ENCODE results near the gene ENTPD7. TPM values are rescaled to one million over a fixed set of nuclear protein-coding genes. Genes with fewer than 3 reads are reported as not detected.
"Not testable (repeated sequence)": the region's sequence is repeated elsewhere in the genome, so short reads cannot be mapped to it uniquely, and the experiment has no call there.

ENTPD7 gene
- total RNA-seq, 2 donors from 2014 or later = 2.6 to 3.1 TPM

GRCh38 chr10:99625124-99625523 is 34.2 kb upstream of the ENTPD7 start:
- not testable (repeated sequence) for DNase-seq; H3K27ac Mint-ChIP-seq; H3K9me3 ChIP-seq (ENCODE audit: control insufficient read depth, low read length, poor library complexity, severe bottlenecking); ATAC-seq; H3K36me3 Mint-ChIP-seq (ENCODE audit: low read depth); H3K4me3 Mint-ChIP-seq
- Mint-ChIP-seq H3K4me1 (peaks cover 17% of the 10 kb centered on the region), H3K27me3 (peaks cover 10% of the 10 kb centered on the region)

- DNase-seq (no peak), ATAC-seq (no peak)
- Mint-ChIP-seq H3K4me3 (no peak overlapping the region), H3K4me1 (peaks cover 1% of the 10 kb centered on the region), H3K27ac (no peak overlapping the region), H3K27me3 (peaks cover 37% of the 10 kb centered on the region), H3K36me3 (ENCODE audit: low read depth) (no peaks in the 10 kb centered on the region)
- H3K9me3 ChIP-seq (ENCODE audit: control insufficient read depth, low read length, poor library complexity, severe bottlenecking) = no peaks in the 10 kb centered on the region
Measured at GRCh38 chr10:99628923-99629624, 30.2 kb upstream of the ENTPD7 start.

- peaks cover 40% of the 10 kb centered on the region for H3K27me3 Mint-ChIP-seq
Measured at GRCh38 chr10:99629625-99629978, 29.7 kb upstream of the ENTPD7 start.

GRCh38 chr10:99630433-99630832 is 28.9 kb upstream of the ENTPD7 start:
- Mint-ChIP-seq H3K27me3 (peaks cover 40% of the 10 kb centered on the region), H3K36me3 (ENCODE audit: low read depth) (no peaks in the 10 kb centered on the region), H3K4me3 (no peak overlapping the region), H3K27ac (no peak overlapping the region), H3K4me1 (no peaks in the 10 kb centered on the region)
- ATAC-seq (no peak), DNase-seq (no peak)
- H3K9me3 ChIP-seq (ENCODE audit: control insufficient read depth, low read length, poor library complexity, severe bottlenecking) = no peaks in the 10 kb centered on the region

More at GRCh38 chr10:99629625-99629978, 29.7 kb upstream of the ENTPD7 start:
- Mint-ChIP-seq H3K36me3 (ENCODE audit: low read depth) (no peaks in the 10 kb centered on the region), H3K4me1 (no peaks in the 10 kb centered on the region), H3K27ac (no peak overlapping the region), H3K4me3 (no peak overlapping the region)
- DNase-seq = no peak
- H3K9me3 ChIP-seq (ENCODE audit: control insufficient read depth, low read length, poor library complexity, severe bottlenecking) = no peaks in the 10 kb centered on the region
- ATAC-seq = no peak

- Mint-ChIP-seq H3K4me3 (no peak overlapping the region), H3K27me3 (peaks cover 40% of the 10 kb centered on the region), H3K36me3 (ENCODE audit: low read depth) (no peaks in the 10 kb centered on the region), H3K27ac (no peak overlapping the region), H3K4me1 (no peaks in the 10 kb centered on the region)
- H3K9me3 ChIP-seq (ENCODE audit: control insufficient read depth, low read length, poor library complexity, severe bottlenecking) = no peaks in the 10 kb centered on the region
- no peak for DNase-seq
- no peak for ATAC-seq
Measured at GRCh38 chr10:99630991-99631390, 28.3 kb upstream of the ENTPD7 start.

GRCh38 chr10:99631496-99631895 is 27.8 kb upstream of the ENTPD7 start:
- Mint-ChIP-seq H3K4me1 (no peaks in the 10 kb centered on the region), H3K4me3 (no peak overlapping the region), H3K27me3 (peaks cover 44% of the 10 kb centered on the region), H3K27ac (no peak overlapping the region), H3K36me3 (ENCODE audit: low read depth) (no peaks in the 10 kb centered on the region)
- ATAC-seq = no peak
- H3K9me3 ChIP-seq (ENCODE audit: control insufficient read depth, low read length, poor library complexity, severe bottlenecking) = no peaks in the 10 kb centered on the region
- DNase-seq = no peak

- no peak overlapping the region for H3K27ac Mint-ChIP-seq
- H3K4me3 Mint-ChIP-seq = no peak overlapping the region
- DNase-seq (no peak), ATAC-seq (no peak)
- H3K9me3 ChIP-seq (ENCODE audit: control insufficient read depth, low read length, poor library complexity, severe bottlenecking) = no peaks in the 10 kb centered on the region
- no peaks in the 10 kb centered on the region for H3K36me3 Mint-ChIP-seq (ENCODE audit: low read depth)
- H3K4me1 Mint-ChIP-seq = no peaks in the 10 kb centered on the region
- H3K27me3 Mint-ChIP-seq = peaks cover 64% of the 10 kb centered on the region
Measured at GRCh38 chr10:99633832-99634231, 25.5 kb upstream of the ENTPD7 start.

GRCh38 chr10:99647601-99648151 is 11.6 kb upstream of the ENTPD7 start:
- Mint-ChIP-seq H3K27me3 (peaks cover 54% of the 10 kb centered on the region), H3K36me3 (ENCODE audit: low read depth) (peaks cover 8% of the 10 kb centered on the region), H3K4me3 (no peak overlapping the region), H3K4me1 (peaks cover 4% of the 10 kb centered on the region), H3K27ac (no peak overlapping the region)
- DNase-seq = no peak
- H3K9me3 ChIP-seq (ENCODE audit: control insufficient read depth, low read length, poor library complexity, severe bottlenecking) = no peaks in the 10 kb centered on the region
- no peak for ATAC-seq

- H3K4me1 Mint-ChIP-seq = peaks cover 7% of the 10 kb centered on the region
- no peak overlapping the region for H3K4me3 Mint-ChIP-seq
- no peaks in the 10 kb centered on the region for H3K9me3 ChIP-seq (ENCODE audit: control insufficient read depth, low read length, poor library complexity, severe bottlenecking)
- peaks cover 10% of the 10 kb centered on the region for H3K36me3 Mint-ChIP-seq (ENCODE audit: low read depth)
- H3K27ac Mint-ChIP-seq = no peak overlapping the region
- peaks cover 64% of the 10 kb centered on the region for H3K27me3 Mint-ChIP-seq
- no peak for ATAC-seq
- DNase-seq = no peak
Measured at GRCh38 chr10:99648717-99649116, 10.6 kb upstream of the ENTPD7 start.

GRCh38 chr10:99652800-99653390 is 6.4 kb upstream of the ENTPD7 start:
- peaks cover 83% of the 10 kb centered on the region for H3K27me3 Mint-ChIP-seq
- no peaks in the 10 kb centered on the region for H3K9me3 ChIP-seq (ENCODE audit: control insufficient read depth, low read length, poor library complexity, severe bottlenecking)
- peaks cover 11% of the 10 kb centered on the region for H3K4me1 Mint-ChIP-seq
- no peak overlapping the region for H3K4me3 Mint-ChIP-seq
- no peak for DNase-seq
- no peak for ATAC-seq
- H3K36me3 Mint-ChIP-seq (ENCODE audit: low read depth) = peaks cover 16% of the 10 kb centered on the region
- H3K27ac Mint-ChIP-seq = no peak overlapping the region

GRCh38 chr10:99654390-99655175 is 4.7 kb upstream of the ENTPD7 start:
- Mint-ChIP-seq H3K4me1 (peaks cover 19% of the 10 kb centered on the region), H3K36me3 (ENCODE audit: low read depth) (peaks cover 15% of the 10 kb centered on the region), H3K4me3 (no peak overlapping the region), H3K27me3 (peaks cover 75% of the 10 kb centered on the region), H3K27ac (no peak overlapping the region)
- DNase-seq (no peak), ATAC-seq (no peak)
- no peaks in the 10 kb centered on the region for H3K9me3 ChIP-seq (ENCODE audit: control insufficient read depth, low read length, poor library complexity, severe bottlenecking)

GRCh38 chr10:99656199-99657064 is 2.9 kb upstream of the ENTPD7 start:
- DNase-seq (no peak), ATAC-seq (no peak)
- H3K27ac Mint-ChIP-seq = no peak overlapping the region
- no peaks in the 10 kb centered on the region for H3K9me3 ChIP-seq (ENCODE audit: control insufficient read depth, low read length, poor library complexity, severe bottlenecking)
- H3K27me3 Mint-ChIP-seq = peaks cover 58% of the 10 kb centered on the region
- peaks cover 21% of the 10 kb centered on the region for H3K4me1 Mint-ChIP-seq
- peaks cover 12% of the 10 kb centered on the region for H3K36me3 Mint-ChIP-seq (ENCODE audit: low read depth)
- no peak overlapping the region for H3K4me3 Mint-ChIP-seq

All from T-helper 17 cell (primary cell).